ENCODE results near the gene KANK2. TPM values are rescaled to one million over a fixed set of nuclear protein-coding genes. Genes with fewer than 3 reads are reported as not detected.

Gene KANK2
- total RNA-seq, 1 experiment from 2014 or later, result 0.19 TPM

Other genes with a start within 250 kb of the KANK2 start
- 103 and 118 TPM in 2 replicates for gene SMARCA4, start 236.5 kb downstream of the KANK2 start, total RNA-seq (2014; rRNA removed; shearing (Covaris generic); ENCODE audit: low replicate concordance)
- 49.8 and 99.9 TPM in 2 replicates for gene LDLR, start 108.1 kb downstream of the KANK2 start, total RNA-seq (2014; rRNA removed; shearing (Covaris generic); ENCODE audit: low replicate concordance)
- gene SPC24, start 41.8 kb downstream of the KANK2 start, total RNA-seq (2014; rRNA removed; shearing (Covaris generic); ENCODE audit: low replicate concordance), result 25.3 and 28.6 TPM in 2 replicates
- gene ANGPTL8, start 42.1 kb upstream of the KANK2 start, total RNA-seq (2014; rRNA removed; shearing (Covaris generic); ENCODE audit: low replicate concordance), result not detected in 2 replicates
- 6.5 and 10.3 TPM in 2 replicates for gene DOCK6, start 65.0 kb upstream of the KANK2 start, total RNA-seq (2014; rRNA removed; shearing (Covaris generic); ENCODE audit: low replicate concordance)
- not detected in 2 replicates for gene TSPAN16, start 98.6 kb upstream of the KANK2 start, total RNA-seq (2014; rRNA removed; shearing (Covaris generic); ENCODE audit: low replicate concordance)
- 8.6 and 9.0 TPM in 2 replicates for gene RAB3D, start 142.1 kb upstream of the KANK2 start, total RNA-seq (2014; rRNA removed; shearing (Covaris generic); ENCODE audit: low replicate concordance)
- gene TMEM205, start 148.7 kb upstream of the KANK2 start, total RNA-seq (2014; rRNA removed; shearing (Covaris generic); ENCODE audit: low replicate concordance), result 103 and 156 TPM in 2 replicates
- gene CCDC159, start 149.0 kb upstream of the KANK2 start, total RNA-seq (2014; rRNA removed; shearing (Covaris generic); ENCODE audit: low replicate concordance), result 2.9 and 14.8 TPM in 2 replicates
- gene PLPPR2, start 157.9 kb upstream of the KANK2 start, total RNA-seq (2014; rRNA removed; shearing (Covaris generic); ENCODE audit: low replicate concordance), result 0.43 and 0.67 TPM in 2 replicates
- gene SWSAP1, start 177.1 kb upstream of the KANK2 start, total RNA-seq (2014; rRNA removed; shearing (Covaris generic); ENCODE audit: low replicate concordance), result 7.4 and 12.6 TPM in 2 replicates
- 8.5 and 16.7 TPM in 2 replicates for gene EPOR, start 186.8 kb upstream of the KANK2 start, total RNA-seq (2014; rRNA removed; shearing (Covaris generic); ENCODE audit: low replicate concordance)
- 2.5 TPM in 1 of 2 replicates, not detected in the other for gene RGL3, start 221.8 kb upstream of the KANK2 start, total RNA-seq (2014; rRNA removed; shearing (Covaris generic); ENCODE audit: low replicate concordance)
- gene ODAD3, start 237.6 kb upstream of the KANK2 start, total RNA-seq (2014; rRNA removed; shearing (Covaris generic); ENCODE audit: low replicate concordance), result 0.32 TPM in 1 of 2 replicates, not detected in the other
- 77.3 and 90.4 TPM in 2 replicates for gene PRKCSH, start 238.1 kb upstream of the KANK2 start, total RNA-seq (2014; rRNA removed; shearing (Covaris generic); ENCODE audit: low replicate concordance)

Data from Karpas-422 (cell line).